H9 (cell line): ENCODE results near the gene SYMPK. TPM values are rescaled to one million over a fixed set of nuclear protein-coding genes. Genes with fewer than 3 reads are reported as not detected.

Experiments used
- DNase-seq: peaks from one replicate; pipeline ENCODE4 v3.0.0-alpha.2; 2017
- H2AFZ ChIP-seq: one replicate; pipeline ENCODE4 v1.6.1; 2013; ENCODE audit warnings: mild to moderate bottlenecking, low read length, control low read depth, moderate library complexity
- H2AK5ac ChIP-seq: 2 replicates; pipeline ENCODE4 v1.6.1; 2013; ENCODE audit warnings: low read length, control low read depth, mixed read lengths; ENCODE audit not compliant: insufficient read length
- H2BK120ac ChIP-seq: one replicate; pipeline ENCODE4 v1.6.1; 2013; ENCODE audit warnings: low read depth, mild to moderate bottlenecking, low read length, control low read depth, inconsistent platforms; ENCODE audit not compliant: poor library complexity, severe bottlenecking
- H2BK12ac ChIP-seq: 2 replicates; pipeline ENCODE4 v1.6.1; 2013; ENCODE audit warnings: low read length, control low read depth, mixed read lengths, low read depth; ENCODE audit not compliant: insufficient read length
- H2BK15ac ChIP-seq: 2 replicates; pipeline ENCODE4 v1.6.1; 2013; ENCODE audit warnings: low read depth, low read length, control low read depth
- H2BK20ac ChIP-seq: one replicate; pipeline ENCODE4 v1.6.1; 2013; ENCODE audit warnings: low read depth, mild to moderate bottlenecking, low read length, control low read depth, inconsistent platforms; ENCODE audit not compliant: poor library complexity, severe bottlenecking
- H2BK5ac ChIP-seq: 2 replicates; pipeline ENCODE4 v1.6.1; 2013; ENCODE audit warnings: low read length, control low read depth, mixed read lengths; ENCODE audit not compliant: insufficient read length
- H3K14ac ChIP-seq: 2 replicates; pipeline ENCODE4 v1.6.1; 2013; ENCODE audit warnings: low read length, control low read depth; ENCODE audit not compliant: insufficient read depth
- H3K18ac ChIP-seq: 2 replicates; pipeline ENCODE4 v1.6.1; 2013; ENCODE audit warnings: low read depth, mild to moderate bottlenecking, mixed read lengths, low read length, control low read depth; ENCODE audit not compliant: insufficient read length
- H3K23ac ChIP-seq: 2 replicates; pipeline ENCODE4 v1.6.1; 2013; ENCODE audit warnings: low read length, control low read depth, mixed read lengths, low read depth; ENCODE audit not compliant: insufficient read length
- H3K23me2 ChIP-seq: 2 replicates; pipeline ENCODE4 v1.6.1; 2013; ENCODE audit warnings: low read depth, mild to moderate bottlenecking, mixed read lengths, low read length, control low read depth; ENCODE audit not compliant: insufficient read length, poor library complexity, severe bottlenecking
- H3K27ac ChIP-seq: 2 replicates; pipeline ENCODE4 v1.5.1; 2013; ENCODE audit warnings: low read length, control low read depth, mixed read lengths, low read depth; ENCODE audit not compliant: insufficient read length
- H3K27me3 ChIP-seq: 2 replicates; pipeline ENCODE4 v1.6.1; 2013; ENCODE audit warnings: low read length, control low read depth, inconsistent platforms; ENCODE audit not compliant: insufficient read depth
- H3K4ac ChIP-seq: 2 replicates; pipeline ENCODE4 v1.6.1; 2013; ENCODE audit warnings: low read depth, mild to moderate bottlenecking, control low read depth, inconsistent platforms, low read length, moderate library complexity
- H3K4me1 ChIP-seq: 2 replicates; pipeline ENCODE4 v1.6.1; 2013; ENCODE audit warnings: low read length, control low read depth, inconsistent platforms; ENCODE audit not compliant: insufficient read depth
- H3K4me2 ChIP-seq: 2 replicates; pipeline ENCODE4 v1.6.1; 2013; ENCODE audit warnings: low read length, control low read depth, mixed read lengths; ENCODE audit not compliant: insufficient read length, insufficient read depth
- H3K56ac ChIP-seq: 2 replicates; pipeline ENCODE4 v1.6.1; 2013; ENCODE audit warnings: low read depth, mild to moderate bottlenecking, mixed read lengths, low read length, control low read depth; ENCODE audit not compliant: insufficient read length
- H3K79me1 ChIP-seq: 2 replicates; pipeline ENCODE4 v1.6.1; 2013; ENCODE audit warnings: low read depth, mild to moderate bottlenecking, moderate library complexity, low read length, control low read depth, inconsistent platforms; ENCODE audit not compliant: insufficient read depth, poor library complexity, severe bottlenecking
- H3K79me2 ChIP-seq: 2 replicates; pipeline ENCODE4 v1.6.1; 2013; ENCODE audit warnings: low read length, control low read depth, inconsistent platforms; ENCODE audit not compliant: insufficient read depth
- H3K9ac ChIP-seq: 2 replicates; pipeline ENCODE4 v1.6.1; 2013; ENCODE audit warnings: low read length, control low read depth, mixed read lengths; ENCODE audit not compliant: insufficient read length; ENCODE audit errors: extremely low read depth
- H3K9me3 ChIP-seq: one replicate; pipeline ENCODE4 v1.6.1; 2013; ENCODE audit warnings: low read depth, low read length, inconsistent platforms; ENCODE audit not compliant: control insufficient read depth
- H3T11ph ChIP-seq: one replicate; pipeline ENCODE4 v1.6.1; 2013; ENCODE audit warnings: mild to moderate bottlenecking, low read length, control low read depth, inconsistent platforms
- H4K20me1 ChIP-seq: one replicate; pipeline ENCODE4 v1.6.1; 2013; ENCODE audit not compliant: control insufficient read depth, insufficient read length, insufficient read depth
- H4K5ac ChIP-seq: 2 replicates; pipeline ENCODE4 v1.6.1; 2013; ENCODE audit warnings: low read depth, mild to moderate bottlenecking, mixed read lengths, low read length, control low read depth; ENCODE audit not compliant: insufficient read length
- H4K8ac ChIP-seq: replicated peaks from 2 replicates; pipeline ENCODE4 v1.6.1; 2013; ENCODE audit warnings: low read length, control low read depth, mixed read lengths, low read depth; ENCODE audit not compliant: insufficient read length
- H4K91ac ChIP-seq: 2 replicates; pipeline ENCODE4 v1.6.1; 2013; ENCODE audit warnings: low read depth, mild to moderate bottlenecking, moderate library complexity, mixed read lengths, low read length, control low read depth; ENCODE audit not compliant: insufficient read length
- H3K27ac Mint-ChIP-seq, 3 experiments: 2 replicates in 2 of 3; 3 replicates in 1 of 3; pipeline ENCODE4 v1.8.0; 2020 to 2021; ENCODE audit warnings: mixed read lengths in 3 of 3, mild to moderate bottlenecking in 1 of 3, moderate library complexity in 1 of 3
- H3K27me3 Mint-ChIP-seq: 2 replicates; pipeline ENCODE4 v1.8.0; 2021; ENCODE audit warnings: low read depth, mild to moderate bottlenecking, moderate library complexity, mixed read lengths
- H3K36me3 Mint-ChIP-seq, 3 experiments: 2 replicates in 2 of 3; 3 replicates in 1 of 3; pipeline ENCODE4 v1.8.0; 2020 to 2021; ENCODE audit warnings: low read depth in 3 of 3, mixed read lengths in 3 of 3; ENCODE audit not compliant: insufficient read depth in 1 of 3
- H3K4me1 Mint-ChIP-seq, 2 experiments: 2 replicates each; pipeline ENCODE4 v1.8.0; 2020; ENCODE audit warnings: mixed read lengths in 2 of 2
- H3K4me3 Mint-ChIP-seq, 2 experiments: 2 replicates in 1 of 2; 3 replicates in 1 of 2; pipeline ENCODE4 v1.8.0; 2020 to 2021; ENCODE audit warnings: mild to moderate bottlenecking in 2 of 2, mixed read lengths in 2 of 2, moderate library complexity in 1 of 2
- H3K9me3 Mint-ChIP-seq, 2 experiments: 2 replicates in 1 of 2; 3 replicates in 1 of 2; pipeline ENCODE4 v1.8.0; 2020; ENCODE audit warnings: mild to moderate bottlenecking in 2 of 2, mixed read lengths in 2 of 2, moderate library complexity in 1 of 2
- WGBS: extraction: QIAGEN DNeasy Blood & Tissue Kit; methylation state at CpG from one replicate; pipeline ENCODE4 v1.1.7; 2013; ENCODE audit warnings: missing lambda C conversion rate, low lambda C conversion rate, mixed read lengths; ENCODE audit not compliant: insufficient read length; ENCODE audit errors: extremely low coverage; 5-methylcytosine and 5-hydroxymethylcytosine counted together
- total RNA-seq: library from RNA; stranded (reverse); gene quantifications from 2 replicates; pipeline ENCODE4 v1.2.1, GENCODE V29; 2021
- TF ChIP-seq, protein P1 (sequence below): fragments of 200-600 bp; sonication (generic); conservative IDR thresholded peaks from 3 replicates; pipeline ENCODE4 v1.8.0; 2021; ENCODE audit warnings: antibody characterized with exemption, mild to moderate bottlenecking

SYMPK gene
- total RNA-seq, 1 experiment from 2014 or later: 104 TPM

DNA sequence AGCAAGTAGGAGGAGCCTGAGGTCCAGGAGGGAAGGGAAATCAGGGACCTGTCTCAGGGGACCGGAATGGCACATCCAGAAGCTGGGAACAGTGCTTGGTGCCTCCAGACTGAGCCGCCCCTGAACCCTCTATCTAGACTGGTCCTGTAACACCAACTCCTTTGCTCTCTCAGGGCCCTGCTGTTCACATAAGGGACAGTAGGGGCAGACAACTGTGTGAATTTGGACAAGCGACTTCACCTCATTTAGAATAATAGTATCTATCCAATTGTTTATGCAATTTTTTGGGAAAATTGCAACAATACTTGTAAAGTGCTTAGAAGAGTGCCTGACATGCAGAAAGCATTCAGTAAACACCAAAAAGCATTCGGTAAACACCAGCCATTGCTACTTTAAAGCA is 14.0 kb downstream of the SYMPK start:
- Histone ChIP-seq H3K9ac (no peak overlapping the region), H2AK5ac (no peak overlapping the region), H3T11ph (no peak overlapping the region), H4K8ac (no peak overlapping the region), H2BK120ac (no peak overlapping the region), H3K14ac (no peak overlapping the region), H3K9me3 (no peaks in the 10 kb centered on the region), H2AFZ (no peak overlapping the region), H4K20me1 (no peaks in the 10 kb centered on the region), H2BK12ac (no peak overlapping the region), H3K56ac (no peak overlapping the region), H3K4me2 (no peak overlapping the region), H2BK5ac (no peak overlapping the region), H3K79me2 (no peaks in the 10 kb centered on the region), H3K23ac (no peak overlapping the region), H3K4ac (no peak overlapping the region), H2BK20ac (no peak overlapping the region), H3K79me1 (no peaks in the 10 kb centered on the region), H3K4me1 (no peaks in the 10 kb centered on the region), H3K27me3 (no peaks in the 10 kb centered on the region), H4K91ac (no peak overlapping the region), H2BK15ac (no peak overlapping the region), H4K5ac (no peak overlapping the region), H3K18ac (no peak overlapping the region), H3K27ac (no peak overlapping the region), H3K23me2 (no peaks in the 10 kb centered on the region)
- no peak overlapping the region for H3K4me3 Mint-ChIP-seq
- H3K27ac Mint-ChIP-seq: no peak overlapping the region
- no CpG with 5 or more reads among the region's 4 CpGs for WGBS
- peaks cover 54 to 90% (median 76%) of the 10 kb centered on the region in 3 experiments for H3K36me3 Mint-ChIP-seq
- H3K27me3 Mint-ChIP-seq: no peaks in the 10 kb centered on the region
- TF ChIP-seq, protein P1, sequence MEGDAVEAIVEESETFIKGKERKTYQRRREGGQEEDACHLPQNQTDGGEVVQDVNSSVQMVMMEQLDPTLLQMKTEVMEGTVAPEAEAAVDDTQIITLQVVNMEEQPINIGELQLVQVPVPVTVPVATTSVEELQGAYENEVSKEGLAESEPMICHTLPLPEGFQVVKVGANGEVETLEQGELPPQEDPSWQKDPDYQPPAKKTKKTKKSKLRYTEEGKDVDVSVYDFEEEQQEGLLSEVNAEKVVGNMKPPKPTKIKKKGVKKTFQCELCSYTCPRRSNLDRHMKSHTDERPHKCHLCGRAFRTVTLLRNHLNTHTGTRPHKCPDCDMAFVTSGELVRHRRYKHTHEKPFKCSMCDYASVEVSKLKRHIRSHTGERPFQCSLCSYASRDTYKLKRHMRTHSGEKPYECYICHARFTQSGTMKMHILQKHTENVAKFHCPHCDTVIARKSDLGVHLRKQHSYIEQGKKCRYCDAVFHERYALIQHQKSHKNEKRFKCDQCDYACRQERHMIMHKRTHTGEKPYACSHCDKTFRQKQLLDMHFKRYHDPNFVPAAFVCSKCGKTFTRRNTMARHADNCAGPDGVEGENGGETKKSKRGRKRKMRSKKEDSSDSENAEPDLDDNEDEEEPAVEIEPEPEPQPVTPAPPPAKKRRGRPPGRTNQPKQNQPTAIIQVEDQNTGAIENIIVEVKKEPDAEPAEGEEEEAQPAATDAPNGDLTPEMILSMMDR: peak; percentile 55
- H3K9me3 Mint-ChIP-seq: no peaks in the 10 kb centered on the region
- no peaks in the 10 kb centered on the region for H3K4me1 Mint-ChIP-seq
- no peak for DNase-seq
